Aorta (tissue), 5 donors: ENCODE results near the gene NACAD. TPM values are rescaled to one million over a fixed set of nuclear protein-coding genes. Genes with fewer than 3 reads are reported as not detected.

Experiments
- ATAC-seq: fragments of 200-7000 bp; cut with Tn5 transposase; one replicate; pipeline ENCODE4 v1.9.1; 2022; ENCODE audit warnings: moderate library complexity; ENCODE audit not compliant: low FRiP score
- DNase-seq, 2 donors: peaks; one replicate each; pipeline ENCODE4 v3.0.0-alpha.2; 2020
- H3K27ac ChIP-seq, 2 donors: one replicate each; pipeline ENCODE4 v1.5.1; 2013; ENCODE audit warnings: low read length in 2 of 2, mild to moderate bottlenecking in 2 of 2, moderate library complexity in 2 of 2, control low read depth in 1 of 2, inconsistent platforms in 1 of 2, low read depth in 1 of 2
- H3K27me3 ChIP-seq, 2 donors: one replicate each; pipeline ENCODE4 v1.6.1; 2013; ENCODE audit warnings: control low read depth in 1 of 2, low read length in 1 of 2, mild to moderate bottlenecking in 1 of 2, moderate library complexity in 1 of 2; ENCODE audit not compliant: insufficient read depth in 2 of 2, control insufficient read depth in 1 of 2
- H3K36me3 ChIP-seq, 2 donors: one replicate each; pipeline ENCODE4 v1.6.1; 2013; ENCODE audit warnings: control low read depth in 1 of 2, low read length in 1 of 2, mild to moderate bottlenecking in 1 of 2; ENCODE audit not compliant: insufficient read depth in 2 of 2, control insufficient read depth in 1 of 2
- H3K4me1 ChIP-seq, 2 donors: one replicate each; pipeline ENCODE4 v1.6.1; 2013; ENCODE audit warnings: low read length in 2 of 2, control low read depth in 1 of 2, mild to moderate bottlenecking in 1 of 2, moderate library complexity in 1 of 2; ENCODE audit not compliant: insufficient read depth in 2 of 2, control insufficient read depth in 1 of 2
- H3K4me3 ChIP-seq, 2 donors: one replicate each; pipeline ENCODE4 v1.5.1; 2013; ENCODE audit warnings: low read length in 2 of 2, control low read depth in 1 of 2, mild to moderate bottlenecking in 1 of 2
- H3K9me3 ChIP-seq: one replicate; pipeline ENCODE4 v1.6.1; 2013; ENCODE audit warnings: mild to moderate bottlenecking, low read length; ENCODE audit not compliant: control insufficient read depth
- WGBS, 2 donors: extraction: QIAGEN DNeasy Blood & Tissue Kit; methylation state at CpG; one replicate each; pipeline ENCODE4 v1.1.7; 2013; 5-methylcytosine and 5-hydroxymethylcytosine counted together
- intact Hi-C, 2 donors: fragments of 100-400 bp; cut with DNase I; formaldehyde crosslinking; loops; one replicate each; pipeline versions ENCODE4 v1.14.2 to v1.15.0; 2022
- polyA plus RNA-seq, 2 donors: library from polyadenylated mRNA; stranded (reverse); fragments of 200-250 nt; gene quantifications; one replicate each; pipeline ENCODE4 v1.2.3, GENCODE V29; 2013
- total RNA-seq, 2 donors: library from RNA; stranded (reverse); fragmentation: NEBNext Ultra II Directional; extraction: Animal tissue kit (Norgen Biotek cat#: 25700); gene quantifications; one replicate each; pipeline ENCODE4 v1.2.1, GENCODE V29; 2021
- donor health status: healthy with polysubstance abuse.
- donor health status: Bipolar disorder and iron deficiency.
- donor health status: DM: no; HTN: no; CAD: no.
- donor health status: DM: no; HTN: no; CAD: no.
- donor health status: DM: yes; HTN: yes; CAD: no.

Gene NACAD
- total and polyA plus RNA-seq, 4 donors = 1.3 to 15.7 (median 12.7) TPM

- Histone ChIP-seq H3K4me3 (no peak overlapping the region), H3K27ac (no peak overlapping the region), H3K36me3 (no peaks in the 10 kb centered on the region), H3K27me3 (no peaks in the 10 kb centered on the region), H3K9me3 (no peaks in the 10 kb centered on the region), H3K4me1 (no peaks in the 10 kb centered on the region)
- 72% methylated on average over 13 to 18 of the region's 18 CpGs for WGBS, 2 donors
- DNase-seq (peak in 1 of 2 donors; percentile 59), ATAC-seq (peak; percentile 43)
- intact Hi-C loops = no loop called here
These were observed 6.5 kb downstream of the NACAD start for GRCh38 chr7:45082031-45082830.

GRCh38 chr7:45081670-45081974, 7.1 kb downstream of the NACAD start:
- 86 to 91% methylated on average over 9 of the region's 9 CpGs for WGBS, 2 donors
- H3K36me3 ChIP-seq = no peaks in the 10 kb centered on the region

GRCh38 chr7:45080958-45081669, 7.7 kb downstream of the NACAD start:
- Histone ChIP-seq H3K9me3 (no peaks in the 10 kb centered on the region), H3K27me3 (no peaks in the 10 kb centered on the region), H3K36me3 (peaks cover 0 to under 1% of the 10 kb centered on the region in 2 donors), H3K4me3 (no peak overlapping the region), H3K27ac (no peak overlapping the region), H3K4me1 (no peaks in the 10 kb centered on the region)
- no peak for ATAC-seq
- DNase-seq = no peak
- WGBS, 2 donors = 86 to 93% methylated on average over 14 of the region's 14 CpGs
- intact Hi-C loops = no loop called here

More at GRCh38 chr7:45081670-45081974, 7.1 kb downstream of the NACAD start:
- peak in 1 of 2 donors; percentile 47 for DNase-seq
- H3K27ac ChIP-seq = no peak overlapping the region
- H3K27me3 ChIP-seq = no peaks in the 10 kb centered on the region
- H3K4me1 ChIP-seq = no peaks in the 10 kb centered on the region
- no peak for ATAC-seq
- intact Hi-C loops = no loop called here
- H3K9me3 ChIP-seq = no peaks in the 10 kb centered on the region
- no peak overlapping the region for H3K4me3 ChIP-seq

- DNase-seq (peak in 1 of 2 donors; percentile 69), ATAC-seq (no peak)
- Histone ChIP-seq H3K36me3 (peaks cover 0 to 5% of the 10 kb centered on the region in 2 donors), H3K27me3 (no peaks in the 10 kb centered on the region), H3K4me1 (no peaks in the 10 kb centered on the region), H3K9me3 (no peaks in the 10 kb centered on the region), H3K4me3 (no peak overlapping the region), H3K27ac (no peak overlapping the region)
- WGBS, 2 donors = 89 to 92% methylated on average over 17 of the region's 17 CpGs
- intact Hi-C loops = no loop called here
These were observed 8.4 kb downstream of the NACAD start for GRCh38 chr7:45080265-45080957.

- H3K4me1 ChIP-seq = no peaks in the 10 kb centered on the region
- ATAC-seq = no peak
- H3K4me3 ChIP-seq = no peak overlapping the region
- DNase-seq = peak in 1 of 2 donors; percentile 50
- no peaks in the 10 kb centered on the region for H3K27me3 ChIP-seq
- no peak overlapping the region for H3K27ac ChIP-seq
- WGBS, 2 donors = 77 to 82% methylated on average over 8 of the region's 8 CpGs
- intact Hi-C loops = no loop called here
- H3K36me3 ChIP-seq = peaks cover 0 to 5% of the 10 kb centered on the region in 2 donors
- no peaks in the 10 kb centered on the region for H3K9me3 ChIP-seq
These were observed 10.6 kb downstream of the NACAD start for GRCh38 chr7:45078125-45078681.

- no peaks in the 10 kb centered on the region for H3K9me3 ChIP-seq
- H3K4me1 ChIP-seq = no peaks in the 10 kb centered on the region
- H3K27me3 ChIP-seq = no peaks in the 10 kb centered on the region
- WGBS, 2 donors = 82 to 96% methylated on average over 9 of the region's 9 CpGs
- intact Hi-C loops = no loop called here
- H3K27ac ChIP-seq = no peak overlapping the region
- H3K36me3 ChIP-seq = peaks cover 0 to 5% of the 10 kb centered on the region in 2 donors
- H3K4me3 ChIP-seq = no peak overlapping the region
- ATAC-seq (no peak), DNase-seq (peak in 1 of 2 donors; percentile 49)
These were observed 11.2 kb downstream of the NACAD start for GRCh38 chr7:45077579-45077978.

GRCh38 chr7:45076946-45077345, 11.8 kb downstream of the NACAD start:
- Histone ChIP-seq H3K9me3 (no peaks in the 10 kb centered on the region), H3K36me3 (peaks cover 0 to 5% of the 10 kb centered on the region in 2 donors), H3K4me3 (no peak overlapping the region), H3K27ac (no peak overlapping the region), H3K4me1 (no peaks in the 10 kb centered on the region), H3K27me3 (no peaks in the 10 kb centered on the region)
- intact Hi-C loops = no loop called here
- DNase-seq (peak in 1 of 2 donors; percentile 63), ATAC-seq (no peak)
- WGBS, 2 donors = 88 to 94% methylated on average over 5 of the region's 5 CpGs

GRCh38 chr7:45075871-45076796, 12.6 kb downstream of the NACAD start:
- Histone ChIP-seq H3K27ac (no peak overlapping the region), H3K27me3 (no peaks in the 10 kb centered on the region), H3K36me3 (peaks cover 0 to 5% of the 10 kb centered on the region in 2 donors), H3K4me3 (no peak overlapping the region), H3K9me3 (no peaks in the 10 kb centered on the region), H3K4me1 (no peaks in the 10 kb centered on the region)
- intact Hi-C loops = no loop called here
- DNase-seq (peak in 1 of 2 donors; percentile 64), ATAC-seq (no peak)
- WGBS, 2 donors = 90% methylated on average over 34 to 35 of the region's 35 CpGs
